Esophagus muscularis mucosa (tissue), 4 donors: ENCODE results near the gene SLC37A4. TPM values are rescaled to one million over a fixed set of nuclear protein-coding genes. Genes with fewer than 3 reads are reported as not detected.

Experiments used
- DNase-seq: peaks from one replicate; pipeline ENCODE4 v3.0.0-alpha.2; 2017; ENCODE audit errors: extremely low spot score
- H3K27ac ChIP-seq, 4 donors: fragments of 200-600 bp; sonication (generic); replicated peaks in 1 of 4; 1 replicate in 3 of 4; 2 replicates in 1 of 4; pipeline ENCODE4 v1.5.1; 2016 to 2019; ENCODE audit warnings: mild to moderate bottlenecking in 1 of 4
- H3K27me3 ChIP-seq, 4 donors: fragments of 200-600 bp; sonication (generic); one replicate each; pipeline versions ENCODE4 v1.5.1 to v1.6.0; 2016 to 2019
- H3K36me3 ChIP-seq, 4 donors: fragments of 200-600 bp; sonication (generic); one replicate each; pipeline ENCODE4 v1.5.1; 2016 to 2019
- H3K4me1 ChIP-seq, 4 donors: fragments of 200-600 bp; sonication (generic); one replicate each; pipeline ENCODE4 v1.5.1; 2016 to 2019
- H3K4me3 ChIP-seq, 4 donors: fragments of 200-600 bp; sonication (generic); 1 replicate in 2 of 4; 2 replicates in 2 of 4; pipeline ENCODE4 v1.5.1; 2016 to 2019; ENCODE audit warnings: mild to moderate bottlenecking in 4 of 4, moderate library complexity in 1 of 4
- H3K9me3 ChIP-seq, 4 donors: fragments of 200-600 bp; sonication (generic); 1 replicate in 3 of 4; 2 replicates in 1 of 4; pipeline ENCODE4 v1.5.1; 2016 to 2019
- CTCF ChIP-seq, 3 experiments: fragments of 200-600 bp in 2 of 3; fragments of 450-650 bp in 1 of 3; sonication (generic) in 2 of 3; IDR thresholded peaks; one replicate each; pipeline ENCODE4 v1.5.1; 2017 to 2019; ENCODE audit warnings: antibody characterized with exemption in 3 of 3, mild to moderate bottlenecking in 2 of 3, moderate library complexity in 1 of 3
- EP300 ChIP-seq: sonication (generic); formaldehyde crosslinking; IDR thresholded peaks from one replicate; pipeline ENCODE4 v1.6.1; 2017; ENCODE audit warnings: antibody characterized with exemption
- POLR2A ChIP-seq: fragments of 450-650 bp; IDR thresholded peaks from one replicate; pipeline ENCODE4 v1.6.1; 2017; ENCODE audit warnings: antibody characterized with exemption, moderate library complexity, mild to moderate bottlenecking, low read depth
- POLR2AphosphoS5 ChIP-seq, 2 donors: sonication (generic); formaldehyde crosslinking; IDR thresholded peaks; one replicate each; pipeline ENCODE4 v1.6.1; 2017; ENCODE audit warnings: antibody characterized with exemption in 2 of 2
- WGBS: methylation state at CpG from one replicate; pipeline ENCODE4 v1.1.5; 2018; 5-methylcytosine and 5-hydroxymethylcytosine counted together
- intact Hi-C: fragments of 100-400 bp; cut with DNase I; formaldehyde crosslinking; loops from one replicate; pipeline ENCODE4 v1.15.1; 2023
- total RNA-seq, 4 donors: library from RNA; depleted of rRNA; stranded (reverse); fragments of >200 nt; gene quantifications; one replicate each; pipeline versions ENCODE4 v1.1.0 to v1.2.1, GENCODE V29; 2016

SLC37A4 gene
- total RNA-seq, 4 donors from 2014 or later, result 5.8 to 11.7 (median 9.5) TPM

- Histone ChIP-seq H3K27ac (no peak overlapping the region), H3K4me3 (no peak overlapping the region), H3K9me3 (no peaks in the 10 kb centered on the region), H3K27me3 (no peaks in the 10 kb centered on the region), H3K4me1 (peaks cover 7 to 20% (median 15%) of the 10 kb centered on the region in 4 donors), H3K36me3 (peaks cover 72 to 89% (median 86%) of the 10 kb centered on the region in 4 donors)
- intact Hi-C loops, result no loop called here
- TF ChIP-seq POLR2AphosphoS5 (IDR thresholded peaks at IDR 0.05), result no peak
- TF ChIP-seq EP300, result no peak
- no peak for TF ChIP-seq POLR2A
- TF ChIP-seq CTCF (IDR thresholded peaks at IDR 0.05), result no peak
- WGBS, result 89% methylated on average over 15 of the region's 17 CpGs
- no peak for DNase-seq
These were observed 20.9 kb upstream of the SLC37A4 start for GRCh38 chr11:119051440-119052162.

- TF ChIP-seq POLR2A (no peak), CTCF (IDR thresholded peaks at IDR 0.05) (no peak), POLR2AphosphoS5 (IDR thresholded peaks at IDR 0.05) (no peak), EP300 (no peak)
- H3K9me3 ChIP-seq, result no peaks in the 10 kb centered on the region
- H3K27me3 ChIP-seq, result no peaks in the 10 kb centered on the region
- DNase-seq, result no peak
- no peak overlapping the region for H3K27ac ChIP-seq
- H3K36me3 ChIP-seq, result peaks cover 72 to 98% (median 95%) of the 10 kb centered on the region in 4 donors
- WGBS, result 97% methylated on average over 4 of the region's 7 CpGs
- intact Hi-C loops, result no loop called here
- no peak overlapping the region for H3K4me3 ChIP-seq
- no peaks in the 10 kb centered on the region for H3K4me1 ChIP-seq
These were observed 18.4 kb upstream of the SLC37A4 start for GRCh38 chr11:119049081-119049480.

GRCh38 chr11:119048644-119049043 is 18.0 kb upstream of the SLC37A4 start:
- 98% methylated on average over 9 of the region's 9 CpGs for WGBS
- Histone ChIP-seq H3K27me3 (no peaks in the 10 kb centered on the region), H3K36me3 (peaks cover 69 to 94% (median 91%) of the 10 kb centered on the region in 4 donors), H3K9me3 (no peaks in the 10 kb centered on the region), H3K27ac (no peak overlapping the region), H3K4me3 (no peak overlapping the region), H3K4me1 (no peaks in the 10 kb centered on the region)
- intact Hi-C loops, result no loop called here
- no peak for DNase-seq
- TF ChIP-seq POLR2AphosphoS5 (IDR thresholded peaks at IDR 0.05) (no peak), EP300 (no peak), CTCF (IDR thresholded peaks at IDR 0.05) (no peak), POLR2A (no peak)

GRCh38 chr11:119047205-119047604 is 16.5 kb upstream of the SLC37A4 start:
- 93% methylated on average over 6 of the region's 6 CpGs for WGBS

More at GRCh38 chr11:119047205-119047604, 16.5 kb upstream of the SLC37A4 start:
- Histone ChIP-seq H3K9me3 (no peaks in the 10 kb centered on the region), H3K4me1 (no peaks in the 10 kb centered on the region), H3K36me3 (peaks cover 56 to 79% (median 77%) of the 10 kb centered on the region in 4 donors), H3K27me3 (no peaks in the 10 kb centered on the region), H3K4me3 (no peak overlapping the region), H3K27ac (no peak overlapping the region)
- no peak for DNase-seq
- no peak for TF ChIP-seq CTCF (IDR thresholded peaks at IDR 0.05)
- TF ChIP-seq POLR2AphosphoS5 (IDR thresholded peaks at IDR 0.05), result no peak
- TF ChIP-seq EP300, result no peak
- TF ChIP-seq POLR2A, result no peak
- intact Hi-C loops, result no loop called here
